Hepatocyte (in vitro differentiated cells): ENCODE results near the gene LEP. TPM values are rescaled to one million over a fixed set of nuclear protein-coding genes. Genes with fewer than 3 reads are reported as not detected.

Source experiments
- DNase-seq: peaks from one replicate; pipeline ENCODE4 v3.0.0-alpha.2; 2016; ENCODE audit warnings: low spot score
- H2AFZ ChIP-seq: fragments of 200-600 bp; sonication (generic); 2 replicates; pipeline ENCODE4 v1.6.0; 2016; ENCODE audit warnings: antibody characterized with exemption, mild to moderate bottlenecking
- H3K27ac ChIP-seq: fragments of 200-600 bp; sonication (generic); 2 replicates; pipeline ENCODE4 v1.5.1; 2016; ENCODE audit warnings: mild to moderate bottlenecking
- H3K27me3 ChIP-seq: fragments of 200-600 bp; sonication (generic); 2 replicates; pipeline ENCODE4 v1.6.1; 2016
- H3K36me3 ChIP-seq: fragments of 200-600 bp; sonication (generic); replicated peaks from 2 replicates; pipeline ENCODE4 v1.5.1; 2016; ENCODE audit warnings: low read depth; ENCODE audit not compliant: insufficient read depth
- H3K4me1 ChIP-seq: fragments of 200-600 bp; sonication (generic); 2 replicates; pipeline ENCODE4 v1.5.1; 2016; ENCODE audit warnings: mild to moderate bottlenecking, moderate library complexity; ENCODE audit not compliant: insufficient read depth
- H3K4me2 ChIP-seq: fragments of 200-600 bp; sonication (generic); 2 replicates; pipeline ENCODE4 v1.6.0; 2016
- H3K4me3 ChIP-seq: fragments of 200-600 bp; sonication (generic); 2 replicates; pipeline ENCODE4 v1.5.1; 2016; ENCODE audit warnings: mild to moderate bottlenecking
- H3K79me2 ChIP-seq: fragments of 200-600 bp; sonication (generic); 2 replicates; pipeline ENCODE4 v1.6.0; 2017; ENCODE audit warnings: mild to moderate bottlenecking
- H3K9me2 ChIP-seq: fragments of 200-600 bp; sonication (generic); replicated peaks from 2 replicates; pipeline ENCODE4 v1.6.0; 2017; ENCODE audit warnings: mild to moderate bottlenecking; ENCODE audit not compliant: insufficient read depth
- H3K9me3 ChIP-seq: fragments of 200-600 bp; sonication (generic); 2 replicates; pipeline ENCODE4 v1.5.1; 2016; ENCODE audit warnings: low read depth, mild to moderate bottlenecking
- H4K20me1 ChIP-seq: fragments of 200-600 bp; sonication (generic); 2 replicates; pipeline ENCODE4 v1.6.0; 2016; ENCODE audit warnings: mild to moderate bottlenecking; ENCODE audit not compliant: insufficient read depth, poor library complexity, severe bottlenecking
- CTCF ChIP-seq: fragments of 200-600 bp; sonication (generic); IDR thresholded peaks from 2 replicates; pipeline ENCODE4 v1.5.1; 2016; ENCODE audit warnings: antibody characterized with exemption, mild to moderate bottlenecking; ENCODE audit not compliant: poor library complexity
- EZH2 ChIP-seq: fragments of 200-600 bp; sonication (generic); IDR thresholded peaks from 2 replicates; pipeline ENCODE4 v1.6.1; 2016; ENCODE audit warnings: antibody characterized with exemption, mild to moderate bottlenecking, borderline replicate concordance
- EZH2phosphoT487 ChIP-seq: fragments of 200-600 bp; sonication (generic); IDR thresholded peaks from one replicate; pipeline ENCODE4 v1.6.1; 2018; ENCODE audit warnings: antibody characterized with exemption, mild to moderate bottlenecking, low read depth, moderate library complexity; ENCODE audit not compliant: unreplicated experiment, severe bottlenecking
- WGBS: methylation state at CpG from one replicate; pipeline ENCODE4 v1.1.6; 2016; ENCODE audit warnings: low lambda C conversion rate; ENCODE audit errors: missing lambda C conversion rate; 5-methylcytosine and 5-hydroxymethylcytosine counted together
- polyA plus RNA-seq: library from polyadenylated mRNA; unstranded; fragments of >200 nt; fragmentation: Nextera tagmentation; extraction: Ambion mirVana; gene quantifications from 2 replicates; pipeline ENCODE4 v1.2.1, GENCODE V29; 2016
- total RNA-seq: library from RNA; depleted of rRNA; stranded (reverse); fragments of >200 nt; gene quantifications from 2 replicates; pipeline ENCODE4 v1.2.3, GENCODE V29; 2014

The LEP gene
- total and polyA plus RNA-seq, 2 experiments from 2014 or later: not detected

- peak overlapping the region; percentile 69 for H3K4me2 ChIP-seq
- no peaks in the 10 kb centered on the region for H3K36me3 ChIP-seq
- H3K9me2 ChIP-seq: no peaks in the 10 kb centered on the region
- H3K27ac ChIP-seq: peak overlapping the region; percentile 68
- H3K79me2 ChIP-seq: no peaks in the 10 kb centered on the region
- no peak overlapping the region for H3K4me3 ChIP-seq
- no peaks in the 10 kb centered on the region for H3K27me3 ChIP-seq
- DNase-seq: no peak
- H4K20me1 ChIP-seq: no peaks in the 10 kb centered on the region
- WGBS: 83% methylated on average over 1 of the region's 1 CpG
- H3K9me3 ChIP-seq: no peaks in the 10 kb centered on the region
- peaks cover 22% of the 10 kb centered on the region for H3K4me1 ChIP-seq
- no peak for TF ChIP-seq EZH2phosphoT487
- H2AFZ ChIP-seq: no peak overlapping the region
Measured at GRCh38 chr7:128266529-128266882, 25.4 kb downstream of the LEP start.

- DNase-seq: peak; percentile 62
- Histone ChIP-seq H3K9me3 (no peaks in the 10 kb centered on the region), H3K4me2 (peak overlapping the region; percentile 69), H3K4me1 (peaks cover 22% of the 10 kb centered on the region), H3K9me2 (no peaks in the 10 kb centered on the region), H4K20me1 (no peaks in the 10 kb centered on the region), H3K36me3 (no peaks in the 10 kb centered on the region), H3K79me2 (no peaks in the 10 kb centered on the region), H3K4me3 (no peak overlapping the region), H3K27me3 (no peaks in the 10 kb centered on the region), H3K27ac (peak overlapping the region; percentile 68), H2AFZ (peak overlapping the region; percentile 37)
- TF ChIP-seq EZH2 (no peak), CTCF (peak; percentile 12), EZH2phosphoT487 (no peak)
- 22% methylated on average over 16 of the region's 16 CpGs for WGBS
Measured at GRCh38 chr7:128266883-128267594, 26.0 kb downstream of the LEP start.

- H3K27ac ChIP-seq: peak overlapping the region; percentile 68
- no peaks in the 10 kb centered on the region for H3K9me3 ChIP-seq
- H3K4me3 ChIP-seq: no peak overlapping the region
- H3K79me2 ChIP-seq: no peaks in the 10 kb centered on the region
- H3K4me1 ChIP-seq: peaks cover 22% of the 10 kb centered on the region
- H4K20me1 ChIP-seq: no peaks in the 10 kb centered on the region
- H3K9me2 ChIP-seq: no peaks in the 10 kb centered on the region
- no peak for DNase-seq
- H3K27me3 ChIP-seq: no peaks in the 10 kb centered on the region
- TF ChIP-seq EZH2phosphoT487: no peak
- TF ChIP-seq EZH2: no peak
- no peak for TF ChIP-seq CTCF
- peak overlapping the region; percentile 69 for H3K4me2 ChIP-seq
- no peaks in the 10 kb centered on the region for H3K36me3 ChIP-seq
- 47% methylated on average over 4 of the region's 4 CpGs for WGBS
- H2AFZ ChIP-seq: peak overlapping the region; percentile 37
Measured at GRCh38 chr7:128267595-128267924, 26.5 kb downstream of the LEP start.

- Histone ChIP-seq H4K20me1 (no peaks in the 10 kb centered on the region), H3K9me3 (no peaks in the 10 kb centered on the region), H3K4me2 (no peak overlapping the region), H3K27ac (no peak overlapping the region), H3K4me1 (peaks cover 22% of the 10 kb centered on the region), H2AFZ (no peak overlapping the region), H3K79me2 (no peaks in the 10 kb centered on the region), H3K4me3 (no peak overlapping the region), H3K9me2 (no peaks in the 10 kb centered on the region), H3K36me3 (no peaks in the 10 kb centered on the region), H3K27me3 (no peaks in the 10 kb centered on the region)
- no peak for TF ChIP-seq EZH2
- no peak for TF ChIP-seq EZH2phosphoT487
- no peak for TF ChIP-seq CTCF
- DNase-seq: no peak
- WGBS: 44% methylated on average over 2 of the region's 2 CpGs
Measured at GRCh38 chr7:128268233-128268632, 27.2 kb downstream of the LEP start.
